Fibroblast of pulmonary artery (primary cell): ENCODE measurements around the gene MAP3K19.

Experiments
- DNase-seq: peaks from one replicate; pipeline ENCODE4 v3.0.0-alpha.2; 2010; ENCODE audit warnings: low read depth
- H3K4me3 ChIP-seq: replicated peaks from 2 replicates; pipeline ENCODE4 v1.5.1; 2011; ENCODE audit warnings: low read depth, mild to moderate bottlenecking, control low read depth, low read length, moderate library complexity
- CTCF ChIP-seq: IDR thresholded peaks from 2 replicates; pipeline ENCODE4 v1.5.1; 2011; ENCODE audit warnings: mild to moderate bottlenecking, control low read depth, low read length, inconsistent platforms; ENCODE audit errors: missing control alignments

MAP3K19 gene

GRCh38 chr2:134950886-134951285, 96.4 kb downstream of the MAP3K19 start:
- H3K4me3 ChIP-seq: no peak overlapping the region
- DNase-seq: no peak
- no peak for TF ChIP-seq CTCF

GRCh38 chr2:134949981-134950708, 97.1 kb downstream of the MAP3K19 start:
- no peak for DNase-seq
- no peak for TF ChIP-seq CTCF

GRCh38 chr2:134946073-134946472, 101.2 kb downstream of the MAP3K19 start:
- DNase-seq: no peak
- no peak overlapping the region for H3K4me3 ChIP-seq
- no peak for TF ChIP-seq CTCF

More at GRCh38 chr2:134949981-134950708, 97.1 kb downstream of the MAP3K19 start:
- no peak overlapping the region for H3K4me3 ChIP-seq

GRCh38 chr2:134944975-134945374, 102.3 kb downstream of the MAP3K19 start:
- H3K4me3 ChIP-seq: no peak overlapping the region
- TF ChIP-seq CTCF: no peak
- DNase-seq: no peak

- no peak for DNase-seq
- no peak for TF ChIP-seq CTCF
- no peak overlapping the region for H3K4me3 ChIP-seq
Measured at GRCh38 chr2:134943540-134943939, 103.7 kb downstream of the MAP3K19 start.

GRCh38 chr2:134936691-134937090, 110.6 kb downstream of the MAP3K19 start:
- no peak for DNase-seq
- no peak for TF ChIP-seq CTCF
- no peak overlapping the region for H3K4me3 ChIP-seq

GRCh38 chr2:134934641-134935040, 112.6 kb downstream of the MAP3K19 start:
- no peak overlapping the region for H3K4me3 ChIP-seq
- no peak for TF ChIP-seq CTCF
- peak; percentile 20 for DNase-seq
